Small intestine (tissue), 7 donors: Measurements from ENCODE around the gene SLC35F4. TPM values are rescaled to one million over a fixed set of nuclear protein-coding genes. Genes with fewer than 3 reads are reported as not detected.

Experiments used
- DNase-seq, 2 donors: peaks; one replicate each; pipeline versions ENCODE4 v3.0.0 to v3.0.0-alpha.2; 2013
- FAIRE-seq: peaks from 2 replicates; lab custom pipeline; 2012; peaks lifted over from hg19 to GRCh38; lab: Jason Lieb, UNC
- H3K27ac ChIP-seq, 3 donors: one replicate each; pipeline ENCODE4 v1.5.1; 2013; ENCODE audit warnings: low read length in 2 of 3, mild to moderate bottlenecking in 2 of 3, control low read depth in 1 of 3, inconsistent platforms in 1 of 3, low read depth in 1 of 3, moderate library complexity in 1 of 3
- H3K27me3 ChIP-seq, 3 donors: one replicate each; pipeline ENCODE4 v1.6.1; 2013; ENCODE audit warnings: low read length in 3 of 3, inconsistent platforms in 1 of 3; ENCODE audit not compliant: control insufficient read depth in 3 of 3, insufficient read depth in 3 of 3
- H3K36me3 ChIP-seq, 3 donors: one replicate each; pipeline ENCODE4 v1.6.1; 2013; ENCODE audit warnings: low read length in 3 of 3, inconsistent platforms in 1 of 3, low read depth in 1 of 3, mild to moderate bottlenecking in 1 of 3, moderate library complexity in 1 of 3; ENCODE audit not compliant: control insufficient read depth in 3 of 3, insufficient read depth in 2 of 3
- H3K4me1 ChIP-seq, 3 donors: one replicate each; pipeline ENCODE4 v1.6.1; 2013; ENCODE audit warnings: low read length in 2 of 3, inconsistent platforms in 1 of 3, low read depth in 1 of 3, mild to moderate bottlenecking in 1 of 3, moderate library complexity in 1 of 3; ENCODE audit not compliant: control insufficient read depth in 3 of 3, insufficient read depth in 2 of 3
- H3K4me3 ChIP-seq, 3 donors: one replicate each; pipeline ENCODE4 v1.5.1; 2013; ENCODE audit warnings: low read length in 3 of 3, control low read depth in 1 of 3, inconsistent platforms in 1 of 3, low read depth in 1 of 3, mild to moderate bottlenecking in 1 of 3, moderate library complexity in 1 of 3
- H3K9me3 ChIP-seq, 2 donors: one replicate each; pipeline ENCODE4 v1.6.1; 2013; ENCODE audit warnings: low read depth in 1 of 2, low read length in 1 of 2; ENCODE audit not compliant: control insufficient read depth in 2 of 2, insufficient read depth in 1 of 2
- WGBS, 3 donors: extraction: QIAGEN DNeasy Blood & Tissue Kit; methylation state at CpG; one replicate each; pipeline ENCODE4 v1.1.7; 2013; 5-methylcytosine and 5-hydroxymethylcytosine counted together
- polyA plus RNA-seq, 4 donors: library from polyadenylated mRNA; stranded (reverse) in 3 of 4; unstranded in 1 of 4; fragments of 200-250 nt in 3 of 4; fragments of 120-200 nt in 1 of 4; gene quantifications; one replicate each; pipeline versions ENCODE4 v1.2.1 to v1.2.3, GENCODE V29; 2013
- donor health status: healthy with polysubstance abuse.
- donor health status: control.
- donor health status: control.
- donor health status: Bipolar disorder and iron deficiency.
- donor health status: healthy.

The SLC35F4 gene
- polyA plus RNA-seq, 4 donors: 0.10 to 0.13 TPM; not detected in 2

- peaks cover 0 to 1% of the 10 kb centered on the region in 2 donors for H3K9me3 ChIP-seq
- H3K27ac ChIP-seq: no peak overlapping the region
- no peak for DNase-seq
- 11 to 24% (median 12%) methylated on average over 1 of the region's 1 CpG for WGBS, 3 donors
- H3K4me3 ChIP-seq: no peak overlapping the region
- H3K36me3 ChIP-seq: no peaks in the 10 kb centered on the region
- H3K27me3 ChIP-seq: no peaks in the 10 kb centered on the region
- no peaks in the 10 kb centered on the region for H3K4me1 ChIP-seq
- FAIRE-seq: no peak
Observed at GRCh38 chr14:57641776-57642175, 224.1 kb downstream of the SLC35F4 start.

- H3K4me3 ChIP-seq: no peak overlapping the region
- DNase-seq (no peak), FAIRE-seq (no peak)
- no peak overlapping the region for H3K27ac ChIP-seq
- H3K27me3 ChIP-seq: no peaks in the 10 kb centered on the region
- peaks cover 0 to 1% of the 10 kb centered on the region in 2 donors for H3K9me3 ChIP-seq
- no peaks in the 10 kb centered on the region for H3K36me3 ChIP-seq
- no peaks in the 10 kb centered on the region for H3K4me1 ChIP-seq
Observed at GRCh38 chr14:57640036-57640435, 225.9 kb downstream of the SLC35F4 start.

GRCh38 chr14:57637901-57638300 is 228.0 kb downstream of the SLC35F4 start:
- no peak for FAIRE-seq
- H3K4me3 ChIP-seq: no peak overlapping the region
- H3K36me3 ChIP-seq: no peaks in the 10 kb centered on the region
- no peak overlapping the region for H3K27ac ChIP-seq
- H3K27me3 ChIP-seq: no peaks in the 10 kb centered on the region
- peaks cover 0 to 1% of the 10 kb centered on the region in 2 donors for H3K9me3 ChIP-seq
- 62 to 79% (median 74%) methylated on average over 4 of the region's 4 CpGs for WGBS, 3 donors
- DNase-seq: no peak
- no peaks in the 10 kb centered on the region for H3K4me1 ChIP-seq

- FAIRE-seq: no peak
- WGBS, 3 donors: 29 to 55% (median 30%) methylated on average over 2 of the region's 2 CpGs
Observed at GRCh38 chr14:57634335-57634734, 231.6 kb downstream of the SLC35F4 start.

GRCh38 chr14:57632649-57633048 is 233.2 kb downstream of the SLC35F4 start:
- no peaks in the 10 kb centered on the region for H3K9me3 ChIP-seq
- no peaks in the 10 kb centered on the region for H3K27me3 ChIP-seq
- DNase-seq: no peak
- no peaks in the 10 kb centered on the region for H3K36me3 ChIP-seq
- 62 to 65% (median 64%) methylated on average over 2 of the region's 2 CpGs for WGBS, 3 donors
- FAIRE-seq: no peak
- H3K4me3 ChIP-seq: no peak overlapping the region
- no peak overlapping the region for H3K27ac ChIP-seq
- H3K4me1 ChIP-seq: no peaks in the 10 kb centered on the region

More at GRCh38 chr14:57634335-57634734, 231.6 kb downstream of the SLC35F4 start:
- H3K4me3 ChIP-seq: no peak overlapping the region
- no peak for DNase-seq
- no peaks in the 10 kb centered on the region for H3K36me3 ChIP-seq
- no peaks in the 10 kb centered on the region for H3K4me1 ChIP-seq
- H3K27me3 ChIP-seq: no peaks in the 10 kb centered on the region
- no peak overlapping the region for H3K27ac ChIP-seq
- H3K9me3 ChIP-seq: peaks cover 0 to 1% of the 10 kb centered on the region in 2 donors

GRCh38 chr14:57617510-57617909 is 248.4 kb downstream of the SLC35F4 start:
- no peaks in the 10 kb centered on the region for H3K27me3 ChIP-seq
- H3K9me3 ChIP-seq: no peaks in the 10 kb centered on the region
- WGBS, 3 donors: 10 to 33% (median 20%) methylated on average over 1 of the region's 1 CpG
- H3K4me1 ChIP-seq: no peaks in the 10 kb centered on the region
- FAIRE-seq (no peak), DNase-seq (no peak)
- H3K27ac ChIP-seq: no peak overlapping the region
- no peak overlapping the region for H3K4me3 ChIP-seq
- H3K36me3 ChIP-seq: no peaks in the 10 kb centered on the region

GRCh38 chr14:57612946-57613345 is 252.9 kb downstream of the SLC35F4 start:
- Histone ChIP-seq H3K36me3 (no peaks in the 10 kb centered on the region), H3K4me3 (no peak overlapping the region), H3K4me1 (no peaks in the 10 kb centered on the region), H3K27me3 (no peaks in the 10 kb centered on the region), H3K9me3 (no peaks in the 10 kb centered on the region), H3K27ac (no peak overlapping the region)
- 79 to 83% (median 81%) methylated on average over 2 of the region's 2 CpGs for WGBS, 3 donors
- FAIRE-seq (no peak), DNase-seq (no peak)

- Histone ChIP-seq H3K27me3 (no peaks in the 10 kb centered on the region), H3K4me1 (no peaks in the 10 kb centered on the region), H3K4me3 (no peak overlapping the region), H3K9me3 (no peaks in the 10 kb centered on the region), H3K27ac (no peak overlapping the region), H3K36me3 (no peaks in the 10 kb centered on the region)
- no peak for FAIRE-seq
- 6 to 35% (median 18%) methylated on average over 2 of the region's 2 CpGs for WGBS, 3 donors
- DNase-seq: no peak
Observed at GRCh38 chr14:57611555-57612075, 254.3 kb downstream of the SLC35F4 start.

- no peak overlapping the region for H3K27ac ChIP-seq
- no peaks in the 10 kb centered on the region for H3K9me3 ChIP-seq
- 54 to 63% (median 62%) methylated on average over 2 of the region's 2 CpGs for WGBS, 3 donors
- no peaks in the 10 kb centered on the region for H3K4me1 ChIP-seq
- no peaks in the 10 kb centered on the region for H3K27me3 ChIP-seq
- H3K36me3 ChIP-seq: no peaks in the 10 kb centered on the region
- FAIRE-seq (no peak), DNase-seq (no peak)
- no peak overlapping the region for H3K4me3 ChIP-seq
Observed at GRCh38 chr14:57610631-57611030, 255.3 kb downstream of the SLC35F4 start.
